ENCODE measurements around the gene ICAM3. TPM values are rescaled to one million over a fixed set of nuclear protein-coding genes. Genes with fewer than 3 reads are reported as not detected.

Gene ICAM3
- polyA plus RNA-seq, 1 of the 3 experiments (the other 2 are of a cell fraction), result 15.6 TPM

DNA sequence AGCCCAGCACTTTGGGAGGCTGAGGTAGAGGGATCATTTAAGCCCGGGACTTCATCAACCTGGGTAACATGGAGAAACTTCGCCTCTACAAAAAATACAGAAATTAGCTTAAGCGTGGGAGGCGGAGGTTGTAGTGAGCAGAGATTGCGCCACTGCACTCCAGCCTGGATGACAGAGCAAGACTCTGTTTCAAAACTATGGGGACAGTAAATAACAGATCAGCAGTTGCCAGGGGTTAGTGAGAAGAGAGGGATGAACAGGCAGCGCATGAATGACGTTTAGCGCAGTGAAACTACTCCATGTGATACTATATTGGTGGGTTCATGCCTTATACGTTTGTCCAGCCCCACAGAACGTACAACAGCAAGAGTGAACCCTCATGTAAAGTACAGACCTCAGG is 7.1 kb upstream of the ICAM3 start:
- Histone ChIP-seq H2AFZ (ENCODE audit: low read depth) (no peak overlapping the region), H3K4me1 (ENCODE audit: control insufficient read depth in 1 of 2, insufficient read depth in 2 of 2, low read depth in 1 of 2, low read length in 1 of 2) (no peaks in the 10 kb centered on the region), H3K4me2 (no peak overlapping the region), H3F3A (replicated peaks; ENCODE audit: insufficient read depth) (no peaks in the 10 kb centered on the region), H3K4me3 (ENCODE audit: low read depth in 2 of 2, low read length in 1 of 2) (no peak overlapping the region), H4K20me1 (ENCODE audit: insufficient read depth) (no peaks in the 10 kb centered on the region), H3K9ac (no peak overlapping the region), H3K27me3 (ENCODE audit: insufficient read depth) (no peaks in the 10 kb centered on the region), H3K79me2 (ENCODE audit: insufficient read depth) (no peaks in the 10 kb centered on the region), H3K36me3 (replicated peaks in 1 of 2; ENCODE audit: control insufficient read depth in 1 of 2, insufficient read depth in 2 of 2, low read length in 1 of 2) (peaks cover 0 to 2% of the 10 kb centered on the region in 2 experiments), H3K9me2 (no peaks in the 10 kb centered on the region), H3K9me3 (no peaks in the 10 kb centered on the region), H3K27ac (ENCODE audit: low read depth in 2 of 2, low read length in 1 of 2) (no peak overlapping the region)
- TF ChIP-seq, protein P1, sequence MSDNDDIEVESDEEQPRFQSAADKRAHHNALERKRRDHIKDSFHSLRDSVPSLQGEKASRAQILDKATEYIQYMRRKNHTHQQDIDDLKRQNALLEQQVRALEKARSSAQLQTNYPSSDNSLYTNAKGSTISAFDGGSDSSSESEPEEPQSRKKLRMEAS (IDR thresholded peaks at IDR 0.05; ENCODE audit: low read depth), result no peak
- TF ChIP-seq CHD2 (IDR thresholded peaks at IDR 0.05; ENCODE audit: low read length, partially characterized antibody) (no peak), FOSL2 (IDR thresholded peaks at IDR 0.05; ENCODE audit: borderline replicate concordance, low read depth) (no peak), RFX5 (IDR thresholded peaks at IDR 0.05; ENCODE audit: low read length) (no peak), JUND (IDR thresholded peaks at IDR 0.05) (no peak), MEF2A (IDR thresholded peaks at IDR 0.05; ENCODE audit: borderline replicate concordance, low read depth) (no peak)
- TF ChIP-seq, protein P2, sequence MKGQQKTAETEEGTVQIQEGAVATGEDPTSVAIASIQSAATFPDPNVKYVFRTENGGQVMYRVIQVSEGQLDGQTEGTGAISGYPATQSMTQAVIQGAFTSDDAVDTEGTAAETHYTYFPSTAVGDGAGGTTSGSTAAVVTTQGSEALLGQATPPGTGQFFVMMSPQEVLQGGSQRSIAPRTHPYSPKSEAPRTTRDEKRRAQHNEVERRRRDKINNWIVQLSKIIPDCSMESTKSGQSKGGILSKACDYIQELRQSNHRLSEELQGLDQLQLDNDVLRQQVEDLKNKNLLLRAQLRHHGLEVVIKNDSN (IDR thresholded peaks at IDR 0.05; ENCODE audit: borderline replicate concordance, low read depth), result no peak
- TF ChIP-seq, protein P3, sequence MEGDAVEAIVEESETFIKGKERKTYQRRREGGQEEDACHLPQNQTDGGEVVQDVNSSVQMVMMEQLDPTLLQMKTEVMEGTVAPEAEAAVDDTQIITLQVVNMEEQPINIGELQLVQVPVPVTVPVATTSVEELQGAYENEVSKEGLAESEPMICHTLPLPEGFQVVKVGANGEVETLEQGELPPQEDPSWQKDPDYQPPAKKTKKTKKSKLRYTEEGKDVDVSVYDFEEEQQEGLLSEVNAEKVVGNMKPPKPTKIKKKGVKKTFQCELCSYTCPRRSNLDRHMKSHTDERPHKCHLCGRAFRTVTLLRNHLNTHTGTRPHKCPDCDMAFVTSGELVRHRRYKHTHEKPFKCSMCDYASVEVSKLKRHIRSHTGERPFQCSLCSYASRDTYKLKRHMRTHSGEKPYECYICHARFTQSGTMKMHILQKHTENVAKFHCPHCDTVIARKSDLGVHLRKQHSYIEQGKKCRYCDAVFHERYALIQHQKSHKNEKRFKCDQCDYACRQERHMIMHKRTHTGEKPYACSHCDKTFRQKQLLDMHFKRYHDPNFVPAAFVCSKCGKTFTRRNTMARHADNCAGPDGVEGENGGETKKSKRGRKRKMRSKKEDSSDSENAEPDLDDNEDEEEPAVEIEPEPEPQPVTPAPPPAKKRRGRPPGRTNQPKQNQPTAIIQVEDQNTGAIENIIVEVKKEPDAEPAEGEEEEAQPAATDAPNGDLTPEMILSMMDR (IDR thresholded peaks at IDR 0.05), result no peak
- no peak for DNase-seq
- ChIA-PET CTCF (interaction anchor here (0.6 to 2.1 kb wide), 2 partner anchors 21 to 43 kb away, joined by 3 to 8 read pairs; no protein-coding TSS in a partner anchor), POLR2A (no interaction called here)
- WGBS (ENCODE audit: low lambda C conversion rate), result 47% methylated on average over 10 of the region's 10 CpGs

DNA sequence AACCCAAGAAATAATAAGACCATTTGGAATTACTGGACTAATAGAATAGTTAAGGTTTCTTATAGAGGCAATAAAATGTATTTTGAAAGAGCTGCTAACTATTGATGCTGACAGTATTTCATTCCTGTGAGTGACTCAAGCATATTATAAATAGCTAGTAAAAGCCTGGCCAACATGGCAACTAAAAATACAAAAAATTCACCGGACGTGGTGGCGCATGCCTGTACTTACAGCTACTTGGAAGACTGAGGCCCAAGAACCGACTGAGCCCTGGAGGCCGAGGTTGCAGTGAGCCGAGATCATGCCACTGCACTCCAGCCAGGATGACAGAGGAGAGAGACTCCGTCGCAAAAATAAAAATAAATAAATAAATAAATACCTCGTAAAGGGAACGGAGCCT is 5.4 kb upstream of the ICAM3 start:
- no peaks in the 10 kb centered on the region for H3K9me2 ChIP-seq
- no peak overlapping the region for H3K4me3 ChIP-seq (ENCODE audit: low read depth in 2 of 2, low read length in 1 of 2)
- TF ChIP-seq EP300 (IDR thresholded peaks at IDR 0.05; ENCODE audit: borderline replicate concordance in 1 of 2, low read depth in 1 of 2, low read length in 1 of 2) (no peak), FOSL2 (IDR thresholded peaks at IDR 0.05; ENCODE audit: borderline replicate concordance, low read depth) (peak; percentile 7; the same call in 1 of the 2 replicates), TAF1 (IDR thresholded peaks at IDR 0.05; ENCODE audit: borderline replicate concordance, low read depth, low read length) (no peak)
- TF ChIP-seq, protein P4, sequence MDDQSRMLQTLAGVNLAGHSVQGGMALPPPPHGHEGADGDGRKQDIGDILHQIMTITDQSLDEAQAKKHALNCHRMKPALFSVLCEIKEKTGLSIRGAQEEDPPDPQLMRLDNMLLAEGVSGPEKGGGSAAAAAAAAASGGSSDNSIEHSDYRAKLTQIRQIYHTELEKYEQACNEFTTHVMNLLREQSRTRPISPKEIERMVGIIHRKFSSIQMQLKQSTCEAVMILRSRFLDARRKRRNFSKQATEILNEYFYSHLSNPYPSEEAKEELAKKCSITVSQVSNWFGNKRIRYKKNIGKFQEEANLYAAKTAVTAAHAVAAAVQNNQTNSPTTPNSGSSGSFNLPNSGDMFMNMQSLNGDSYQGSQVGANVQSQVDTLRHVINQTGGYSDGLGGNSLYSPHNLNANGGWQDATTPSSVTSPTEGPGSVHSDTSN (IDR thresholded peaks at IDR 0.05), result peak; percentile 15; the same call in 1 of the 2 replicates
- H2AFZ ChIP-seq (ENCODE audit: low read depth), result no peak overlapping the region
- no peaks in the 10 kb centered on the region for H3K79me2 ChIP-seq (ENCODE audit: insufficient read depth)
- no peak for DNase-seq
- ChIA-PET POLR2A (no interaction called here), CTCF (interaction anchor here (1.2 to 2.1 kb wide), 4 partner anchors 12 to 86 kb away, joined by 3 to 8 read pairs (median 5); partner anchors contain the start of gene RAVER1)
- no peak overlapping the region for H3K9ac ChIP-seq
- no peaks in the 10 kb centered on the region for H3K36me3 ChIP-seq (replicated peaks in 1 of 2; ENCODE audit: control insufficient read depth in 1 of 2, insufficient read depth in 2 of 2, low read length in 1 of 2)
- no peak overlapping the region for H3K4me2 ChIP-seq
- H3F3A ChIP-seq (replicated peaks; ENCODE audit: insufficient read depth), result no peaks in the 10 kb centered on the region
- H3K27ac ChIP-seq (ENCODE audit: low read depth in 2 of 2, low read length in 1 of 2), result no peak overlapping the region
- no peaks in the 10 kb centered on the region for H3K4me1 ChIP-seq (ENCODE audit: control insufficient read depth in 1 of 2, insufficient read depth in 2 of 2, low read depth in 1 of 2, low read length in 1 of 2)
- no peaks in the 10 kb centered on the region for H3K9me3 ChIP-seq
- 79% methylated on average over 10 of the region's 10 CpGs for WGBS (ENCODE audit: low lambda C conversion rate)
- no peaks in the 10 kb centered on the region for H4K20me1 ChIP-seq (ENCODE audit: insufficient read depth)
- H3K27me3 ChIP-seq (ENCODE audit: insufficient read depth), result no peaks in the 10 kb centered on the region
